GM19438 (cell line): Measurements from ENCODE around the gene MEIS1.

ENCODE experiments used
- ATAC-seq: cut with Tn5 transposase; IDR thresholded peaks from one replicate; pipeline ENCODE4 v1.9.1; 2021; ENCODE audit warnings: low read depth; ENCODE audit not compliant: unreplicated experiment

MEIS1 gene

DNA sequence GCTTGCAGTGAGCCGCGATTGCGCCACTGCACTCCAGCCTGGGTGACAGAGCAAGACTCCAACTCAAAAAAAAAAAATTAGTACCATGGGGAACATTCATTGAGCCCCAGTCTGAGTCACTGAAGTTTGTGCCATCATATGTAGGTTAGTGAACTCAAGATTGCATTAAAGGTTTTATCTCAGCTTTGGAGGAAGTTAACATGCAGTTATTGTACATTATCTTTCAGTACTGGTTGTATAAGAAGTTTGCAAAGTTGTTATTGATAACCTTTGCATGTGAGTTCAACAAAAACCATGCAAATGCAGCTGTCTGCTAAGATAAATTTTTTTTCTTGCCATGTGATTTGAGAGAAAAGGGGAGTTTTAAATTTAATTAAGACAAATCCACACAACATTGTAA, 95.7 kb downstream of the MEIS1 start:
- no peak for ATAC-seq

- no peak for ATAC-seq
These were observed 96.2 kb downstream of the MEIS1 start for GRCh38 chr2:66531155-66531554.

DNA sequence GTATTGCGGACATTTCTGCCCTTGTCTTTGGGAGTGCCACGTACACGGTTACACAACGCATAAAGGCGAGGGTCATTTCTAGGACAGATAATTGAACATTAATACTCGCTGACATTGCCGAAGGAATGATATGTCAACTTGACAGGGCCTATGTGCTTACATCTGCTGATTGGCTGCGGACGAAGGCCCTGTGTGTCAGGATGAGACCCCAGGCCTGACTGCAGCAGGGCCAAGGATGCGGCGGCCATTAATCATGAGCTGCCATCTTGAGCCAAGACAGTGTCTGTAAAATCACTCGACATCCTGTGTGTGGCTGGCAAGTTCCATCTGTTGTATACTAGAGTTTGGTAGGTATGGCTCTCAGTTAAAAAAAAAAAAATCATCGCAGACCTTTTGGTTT, 96.6 kb downstream of the MEIS1 start:
- ATAC-seq, result no peak

- no peak for ATAC-seq
These were observed 98.3 kb downstream of the MEIS1 start for GRCh38 chr2:66532972-66533868.

- no peak for ATAC-seq
These were observed 99.5 kb downstream of the MEIS1 start for GRCh38 chr2:66534461-66534860.

DNA sequence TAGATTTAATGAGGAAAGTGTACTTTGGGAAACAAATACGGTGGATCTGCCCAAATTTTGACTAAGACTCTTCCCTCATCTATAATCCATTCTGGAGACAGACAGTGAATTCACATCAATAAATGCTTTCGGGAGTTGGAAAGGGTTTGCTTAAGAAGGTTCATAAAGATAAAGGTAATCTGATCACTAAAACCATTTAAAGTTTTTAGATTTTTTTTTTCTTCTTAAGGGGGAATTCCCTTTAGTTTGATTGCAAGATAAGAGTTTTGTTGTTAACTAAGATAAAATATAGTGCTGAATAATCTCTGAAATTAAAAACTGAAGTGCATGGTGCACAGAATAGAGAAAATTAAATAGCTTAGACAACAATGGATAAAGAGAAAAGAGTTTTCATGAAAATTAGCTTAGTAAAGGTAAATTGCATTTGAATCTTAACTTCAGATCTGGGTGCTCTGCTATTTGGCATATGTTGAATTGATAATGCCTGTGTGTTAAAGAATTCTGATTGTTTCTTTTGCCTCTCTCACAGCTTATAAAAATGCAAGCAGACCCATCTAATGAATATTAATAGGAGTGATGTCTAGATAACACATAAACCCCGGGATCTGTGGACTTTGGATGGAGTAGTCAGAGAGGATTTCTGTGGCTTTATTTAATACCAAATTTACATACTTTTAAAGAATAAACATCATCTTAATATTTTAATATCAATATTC, 100.8 kb downstream of the MEIS1 start:
- no peak for ATAC-seq

DNA sequence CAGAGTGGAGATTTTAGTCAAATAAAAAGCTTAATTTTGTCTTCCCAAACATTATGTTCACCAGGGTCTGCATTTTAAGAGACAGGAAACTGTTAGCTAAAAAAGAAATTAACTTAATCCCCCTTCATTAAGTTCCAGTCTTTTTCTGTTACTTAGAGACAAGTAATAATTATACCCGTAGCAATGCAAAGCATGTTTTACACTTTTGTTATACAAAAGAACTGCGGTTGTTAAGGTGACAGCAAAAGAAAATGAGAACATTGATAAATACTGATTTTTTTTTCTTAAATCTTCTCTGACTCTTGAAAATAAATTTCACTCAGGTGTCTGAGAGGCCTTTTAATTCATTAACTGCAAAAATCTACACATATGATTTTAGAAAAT, 101.4 kb downstream of the MEIS1 start:
- ATAC-seq, result no peak

DNA sequence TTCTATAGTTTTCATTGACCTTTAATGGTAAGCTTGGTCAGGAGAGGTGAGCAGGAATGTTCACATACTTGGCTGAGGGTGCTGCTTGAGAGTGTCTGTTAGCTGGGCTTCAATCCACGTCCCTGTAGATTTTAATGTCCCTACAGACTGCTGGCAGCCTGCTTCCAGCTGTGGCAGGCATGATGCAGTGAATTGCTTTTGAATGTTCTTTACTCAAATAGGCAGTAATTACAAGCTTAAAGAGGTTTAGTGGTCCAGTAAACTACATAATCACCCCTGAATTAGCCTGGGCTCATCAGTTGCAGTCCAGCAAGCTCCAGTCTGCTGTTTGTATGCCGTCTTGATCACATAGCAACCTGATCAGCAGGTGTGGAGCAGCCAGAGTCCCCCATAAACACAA, 102.1 kb downstream of the MEIS1 start:
- ATAC-seq, result no peak

DNA sequence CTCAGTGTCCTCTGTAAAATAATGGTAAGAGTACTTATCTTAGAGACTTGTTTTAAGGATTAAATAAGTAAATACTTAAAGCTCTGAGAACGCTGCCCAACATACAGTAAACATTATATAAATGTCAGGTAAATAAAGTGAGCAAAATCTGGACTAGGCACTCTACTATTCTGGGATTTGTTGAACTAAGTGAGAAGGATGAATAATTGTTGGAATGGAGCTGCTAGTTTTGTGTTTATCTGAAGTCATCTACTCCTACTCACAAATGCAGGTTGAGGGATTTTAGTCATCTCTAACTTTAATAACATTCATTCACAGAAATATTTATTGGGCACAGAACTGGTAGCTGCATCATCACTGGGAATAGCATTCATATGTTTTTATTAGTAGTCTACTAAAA, 103.4 kb downstream of the MEIS1 start:
- ATAC-seq, result no peak

DNA sequence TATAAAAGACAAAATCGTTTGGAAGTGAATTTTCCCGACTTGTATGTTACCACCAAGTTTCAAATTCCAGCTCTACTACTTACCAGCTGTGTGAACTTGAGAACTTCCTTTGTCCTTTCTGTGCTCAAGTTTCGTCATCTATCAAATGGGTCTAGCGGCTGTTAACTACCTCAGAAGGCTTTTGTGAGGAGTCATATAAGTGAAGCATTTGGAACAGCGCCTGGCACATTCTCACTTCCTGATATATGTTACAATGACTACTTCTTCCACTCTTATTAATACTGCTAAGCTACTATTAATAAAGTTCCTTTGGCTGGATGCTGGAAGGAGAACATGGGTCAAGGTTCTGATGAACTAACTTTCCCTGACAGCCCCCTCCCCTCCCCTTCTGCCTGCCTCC, 104.5 kb downstream of the MEIS1 start:
- ATAC-seq, result no peak

DNA sequence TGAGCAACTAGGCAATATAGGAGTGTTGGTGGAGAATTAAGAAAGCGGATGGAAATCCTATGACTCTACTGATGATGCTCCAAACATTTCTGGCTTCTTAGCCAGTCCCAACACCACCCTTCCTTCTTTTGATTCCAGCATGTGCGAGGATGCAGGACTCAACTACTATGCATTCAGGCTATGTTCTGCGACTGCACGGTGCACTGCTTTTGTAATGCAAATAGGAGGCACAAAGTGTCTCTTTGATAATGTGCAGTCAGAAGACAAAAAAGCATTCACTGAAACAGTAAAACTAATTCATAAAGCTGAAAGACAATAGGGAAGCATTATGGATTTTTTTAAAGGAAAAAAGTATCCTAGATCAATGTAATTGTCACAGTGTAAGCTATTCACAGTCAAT, 106.7 kb downstream of the MEIS1 start:
- ATAC-seq, result no peak

- no peak for ATAC-seq
These were observed 108.4 kb downstream of the MEIS1 start for GRCh38 chr2:66543257-66543767.

GRCh38 chr2:66544258-66544657, 109.3 kb downstream of the MEIS1 start:
- ATAC-seq, result no peak

GRCh38 chr2:66545258-66545657, 110.3 kb downstream of the MEIS1 start:
- ATAC-seq, result no peak

- ATAC-seq, result no peak
These were observed 112.2 kb downstream of the MEIS1 start for GRCh38 chr2:66547118-66547517.

- ATAC-seq, result no peak
These were observed 113.0 kb downstream of the MEIS1 start for GRCh38 chr2:66547887-66548286.

- no peak for ATAC-seq
These were observed 113.5 kb downstream of the MEIS1 start for GRCh38 chr2:66548422-66548821.

- no peak for ATAC-seq
These were observed 115.9 kb downstream of the MEIS1 start for GRCh38 chr2:66550826-66551225.

- no peak for ATAC-seq
These were observed 118.4 kb downstream of the MEIS1 start for GRCh38 chr2:66553370-66553769.

GRCh38 chr2:66555091-66555490, 120.2 kb downstream of the MEIS1 start:
- no peak for ATAC-seq

GRCh38 chr2:66555501-66556324, 120.8 kb downstream of the MEIS1 start:
- no peak for ATAC-seq
